Right kidney (tissue), 1 donor: ENCODE data around the gene PPARGC1A.

ENCODE experiments used
- DNase-seq: peaks from one replicate; pipeline ENCODE4 v3.0.0-alpha.2; 2016

Gene PPARGC1A

GRCh38 chr4:23881674-23882337 is 8.0 kb downstream of the PPARGC1A start:
- DNase-seq = no peak

DNA sequence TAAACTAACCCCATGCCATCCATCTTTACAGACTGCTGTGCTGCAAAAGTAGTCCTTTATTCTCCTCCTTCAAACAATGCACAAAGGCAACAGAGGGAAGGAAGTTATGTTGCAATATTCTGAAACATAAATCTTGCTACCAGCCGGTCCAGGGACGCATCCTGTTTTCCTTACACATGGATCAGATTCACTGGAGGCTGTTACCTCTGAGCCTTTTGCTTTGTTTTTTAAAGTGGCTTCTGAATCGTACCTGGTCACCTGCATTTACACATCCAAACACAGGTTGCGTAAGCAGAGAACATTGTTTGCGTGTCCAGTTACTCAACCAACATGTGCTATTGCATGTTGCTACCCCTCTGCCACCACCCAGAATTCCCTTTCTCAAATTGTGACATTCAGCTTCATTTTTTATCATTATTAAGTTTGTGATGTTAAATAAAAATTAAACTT is 8.8 kb downstream of the PPARGC1A start:
- no peak for DNase-seq

DNA sequence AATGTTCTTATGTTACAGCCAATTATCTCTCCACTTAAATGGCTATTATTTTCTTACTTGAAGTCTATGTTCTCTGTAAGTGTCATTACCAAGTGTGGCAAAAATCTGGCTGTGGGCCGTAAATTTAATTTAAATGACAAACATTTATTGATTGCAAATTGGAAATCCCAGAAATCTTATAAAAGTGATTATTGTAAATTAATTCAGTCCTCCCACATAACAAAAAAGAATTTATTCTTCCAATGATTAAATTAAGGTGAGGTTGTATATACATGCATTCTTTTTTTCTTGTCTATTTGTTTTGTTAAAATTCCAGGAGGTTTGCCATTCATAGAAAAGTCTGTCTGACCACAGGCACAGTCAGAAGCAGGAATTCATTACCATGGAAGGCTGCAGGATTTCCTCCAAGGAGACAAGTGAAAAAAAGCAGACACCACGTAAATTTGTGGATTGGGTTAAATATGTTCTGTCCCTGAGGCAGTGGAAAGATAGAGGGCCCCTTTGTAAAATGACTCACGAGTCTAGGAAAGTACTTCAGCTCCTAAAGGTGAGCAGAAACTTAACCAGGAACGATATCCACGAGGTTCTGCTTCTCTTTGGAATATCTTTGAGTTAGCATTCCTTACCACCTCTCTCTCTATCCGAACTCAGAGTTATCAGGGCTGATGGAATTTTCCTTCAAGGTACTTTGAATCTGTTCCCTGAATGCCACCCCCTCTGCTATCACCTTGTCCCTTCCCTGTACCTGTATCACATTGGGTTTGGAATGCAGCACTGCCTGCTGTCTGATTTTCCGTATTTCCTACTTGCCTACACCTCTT is 10.7 kb downstream of the PPARGC1A start:
- DNase-seq = no peak

DNA sequence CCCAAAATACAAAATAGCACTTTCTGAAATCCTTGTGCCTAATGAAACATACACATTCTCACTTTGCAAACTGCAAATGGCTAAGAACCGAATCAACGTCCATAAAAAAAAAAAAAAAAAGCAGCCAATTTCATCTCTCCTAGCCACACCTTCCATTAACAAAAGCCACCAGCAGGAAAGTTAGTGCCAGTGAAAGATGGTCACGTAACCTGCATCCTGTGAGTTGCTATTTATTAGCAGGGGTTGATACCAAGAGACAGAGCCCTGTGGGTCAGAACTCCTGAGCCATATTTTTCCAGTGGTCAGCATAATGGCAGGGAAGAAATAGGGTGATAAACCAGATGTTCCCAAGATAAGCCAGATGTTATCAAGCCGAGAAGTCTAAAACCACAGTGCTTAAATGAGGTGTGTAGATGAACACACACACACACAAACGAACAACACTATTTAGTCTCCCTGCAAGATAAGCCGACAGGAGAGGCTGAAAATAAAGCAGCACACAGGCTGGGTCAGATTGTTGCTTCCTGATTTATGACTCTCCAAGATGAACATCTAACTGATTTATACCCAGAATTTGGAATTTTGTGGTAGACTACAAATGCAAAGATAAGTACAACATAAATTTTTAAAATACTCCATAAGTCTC is 11.5 kb downstream of the PPARGC1A start:
- DNase-seq = no peak

GRCh38 chr4:23877758-23878229 is 12.1 kb downstream of the PPARGC1A start:
- no peak for DNase-seq

GRCh38 chr4:23876418-23877089 is 13.3 kb downstream of the PPARGC1A start:
- DNase-seq = no peak

DNA sequence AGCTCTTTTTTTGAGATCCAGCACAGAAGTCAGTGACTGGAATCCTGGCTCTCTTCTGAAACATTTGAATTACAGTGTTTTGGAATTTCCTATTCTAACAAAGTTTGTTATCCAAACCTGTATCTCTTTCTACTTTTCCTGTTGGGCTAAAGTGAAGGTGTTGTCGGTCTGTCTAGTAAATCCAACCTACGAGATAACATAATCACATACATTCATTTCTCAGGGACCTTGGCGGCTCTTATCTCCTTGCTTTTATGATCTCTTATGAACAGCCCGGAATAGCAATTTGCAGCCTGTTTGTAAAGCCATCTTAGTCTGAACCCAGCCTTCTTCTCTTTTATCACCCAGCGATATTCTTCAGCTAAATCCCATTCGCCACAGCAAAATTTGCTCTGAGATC is 14.5 kb downstream of the PPARGC1A start:
- no peak for DNase-seq

DNA sequence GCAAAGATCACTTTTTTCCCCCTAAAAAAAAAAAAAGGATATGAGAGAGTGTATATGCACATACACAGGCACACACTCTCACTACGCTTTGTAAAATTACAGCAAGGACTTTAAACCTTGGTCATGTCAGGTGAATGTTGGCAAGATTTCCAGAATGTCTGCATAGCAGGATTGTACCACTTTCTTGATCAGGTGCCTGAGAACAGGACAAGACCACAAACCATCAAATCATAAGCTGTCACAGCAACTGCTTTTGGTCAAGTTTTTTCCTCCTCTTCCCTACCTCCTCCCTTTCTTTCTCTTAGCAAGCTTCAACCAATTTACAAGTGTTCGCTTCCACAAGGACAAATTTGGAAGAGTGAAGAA is 15.3 kb downstream of the PPARGC1A start:
- no peak for DNase-seq

DNA sequence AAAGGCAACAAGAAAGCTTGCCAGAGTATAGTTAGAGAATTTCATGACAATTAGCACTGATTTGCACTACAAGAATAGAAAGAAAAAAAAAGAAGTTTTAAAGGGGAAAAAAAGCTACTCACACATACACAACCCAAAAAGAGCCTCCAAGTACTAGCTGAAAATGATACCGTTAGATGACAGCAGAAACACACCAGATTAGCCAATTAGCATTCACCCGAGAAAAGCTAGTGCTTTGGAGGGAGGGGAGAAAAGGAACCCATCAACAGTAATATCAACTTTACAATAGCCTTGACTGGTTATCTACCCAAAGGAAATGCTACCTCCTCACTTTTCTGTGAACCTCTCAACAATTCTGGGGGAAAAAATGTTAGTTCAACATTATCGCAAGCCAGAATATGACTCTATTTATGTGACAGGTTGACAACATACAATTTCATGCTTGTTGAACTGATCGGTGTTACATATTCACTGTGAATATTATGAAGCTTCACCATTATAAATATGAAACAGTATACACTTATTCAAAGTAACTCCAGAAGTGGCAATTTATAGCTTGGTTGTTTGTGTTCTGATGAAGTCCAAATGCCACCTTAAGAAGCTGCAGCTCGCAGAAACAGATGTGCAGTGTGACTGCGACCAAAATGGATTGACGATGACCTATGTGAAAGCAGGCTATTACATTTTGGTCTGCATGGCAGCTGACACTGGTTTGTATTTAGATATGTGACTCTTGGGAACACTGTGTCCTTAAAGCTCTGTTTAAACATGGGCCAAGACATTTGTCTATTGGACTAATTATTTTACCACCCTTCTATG is 15.9 kb downstream of the PPARGC1A start:
- no peak for DNase-seq

DNA sequence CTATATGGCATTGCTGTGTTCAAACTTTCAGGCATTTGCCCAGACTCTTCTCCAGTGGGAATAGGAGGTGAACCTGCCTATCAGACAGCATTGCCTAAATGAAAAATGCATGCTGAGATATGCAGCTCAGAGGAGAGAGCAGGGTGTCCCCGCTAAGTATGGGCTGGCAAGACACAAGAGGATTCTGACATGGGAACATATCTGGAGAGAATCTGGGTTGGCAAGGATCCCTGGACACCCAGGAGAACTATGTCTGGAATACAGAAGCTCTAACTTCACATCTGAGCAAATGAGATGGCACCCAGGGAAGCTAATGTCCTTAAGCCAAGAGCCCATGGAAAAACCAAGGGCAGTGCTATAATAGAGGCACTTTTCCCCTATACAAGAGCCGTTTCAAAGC is 18.4 kb downstream of the PPARGC1A start:
- no peak for DNase-seq

GRCh38 chr4:23866450-23867075 is 23.3 kb downstream of the PPARGC1A start:
- no peak for DNase-seq

- DNase-seq = no peak
These were observed 27.9 kb downstream of the PPARGC1A start for GRCh38 chr4:23861897-23862296.

GRCh38 chr4:23860919-23861318 is 28.9 kb downstream of the PPARGC1A start:
- no peak for DNase-seq

DNA sequence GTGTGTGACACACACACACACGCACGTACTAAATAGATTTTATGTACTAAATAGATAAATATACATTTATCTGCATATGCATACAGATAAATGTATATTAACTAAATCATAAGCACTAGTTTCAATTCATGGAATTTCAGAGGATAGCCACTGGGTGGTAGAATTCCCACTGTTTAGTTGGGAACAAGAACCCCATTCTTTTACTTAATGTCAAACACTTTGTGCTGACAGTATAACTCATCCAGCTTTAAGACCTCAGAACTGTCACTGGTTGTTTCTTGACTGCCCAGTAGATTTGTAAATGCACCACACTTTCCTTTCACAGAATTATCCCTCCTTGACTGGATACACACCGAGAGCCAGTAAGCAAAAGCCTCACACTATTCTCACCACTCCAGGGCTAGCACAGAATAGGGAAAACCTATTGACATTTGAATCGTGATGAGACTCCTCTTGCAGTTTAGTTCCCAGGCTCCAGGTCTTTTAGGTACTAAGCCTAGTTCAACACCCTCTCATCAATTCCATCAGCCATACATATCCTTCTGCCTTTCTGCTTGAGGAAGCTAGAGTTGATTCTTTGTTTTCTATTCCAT is 32.4 kb downstream of the PPARGC1A start:
- DNase-seq = no peak

DNA sequence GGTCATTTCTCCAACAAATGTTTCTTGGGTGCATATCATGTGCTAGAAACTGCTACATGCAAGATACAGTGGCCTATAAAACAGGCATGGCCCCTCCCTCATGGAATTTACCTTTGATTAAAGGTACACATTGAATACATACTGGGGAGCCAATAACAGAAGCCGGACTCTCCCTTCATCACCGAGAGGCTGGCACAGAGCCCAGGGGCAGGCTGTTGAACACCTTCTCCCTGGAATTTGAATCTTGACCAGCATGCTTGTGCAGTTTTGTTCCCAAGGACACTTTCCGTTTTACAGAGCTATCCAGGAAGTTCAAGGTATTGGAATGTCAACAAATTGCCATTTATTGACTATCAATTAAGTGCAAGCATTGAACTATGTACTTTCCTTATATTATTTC is 33.2 kb downstream of the PPARGC1A start:
- no peak for DNase-seq

DNA sequence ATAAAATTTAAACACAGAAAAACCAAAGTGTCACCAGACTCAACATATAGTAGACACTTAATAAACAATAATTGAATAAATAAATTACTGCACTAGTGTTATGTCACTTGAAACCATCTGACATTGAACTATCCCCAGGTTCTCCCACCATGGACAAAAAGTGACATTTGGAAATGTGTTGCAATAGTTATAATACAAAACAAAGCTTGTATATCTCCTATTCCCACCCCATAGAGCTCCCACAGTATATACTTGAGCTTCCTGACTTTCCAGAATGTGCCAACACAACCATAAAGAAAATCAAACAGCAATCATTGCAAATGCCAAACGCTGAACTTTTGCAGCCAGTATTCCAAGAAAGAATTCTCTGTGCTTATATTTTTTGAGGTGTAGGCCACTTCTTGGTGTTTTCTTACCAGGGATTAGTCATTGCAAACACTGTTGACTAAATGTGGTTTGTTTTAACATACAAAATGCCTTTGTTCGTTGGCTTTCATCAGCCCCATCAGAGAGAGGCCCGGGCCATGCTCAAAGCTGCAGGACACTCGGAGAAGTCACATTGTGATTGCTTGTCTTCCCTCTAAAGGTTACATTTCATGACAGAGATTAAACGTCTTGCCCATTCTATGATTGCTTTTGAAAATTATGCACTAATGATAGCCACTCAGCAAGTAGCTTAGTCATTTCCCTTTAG is 33.8 kb downstream of the PPARGC1A start:
- no peak for DNase-seq

GRCh38 chr4:23853986-23854660 is 35.7 kb downstream of the PPARGC1A start:
- DNase-seq = no peak

DNA sequence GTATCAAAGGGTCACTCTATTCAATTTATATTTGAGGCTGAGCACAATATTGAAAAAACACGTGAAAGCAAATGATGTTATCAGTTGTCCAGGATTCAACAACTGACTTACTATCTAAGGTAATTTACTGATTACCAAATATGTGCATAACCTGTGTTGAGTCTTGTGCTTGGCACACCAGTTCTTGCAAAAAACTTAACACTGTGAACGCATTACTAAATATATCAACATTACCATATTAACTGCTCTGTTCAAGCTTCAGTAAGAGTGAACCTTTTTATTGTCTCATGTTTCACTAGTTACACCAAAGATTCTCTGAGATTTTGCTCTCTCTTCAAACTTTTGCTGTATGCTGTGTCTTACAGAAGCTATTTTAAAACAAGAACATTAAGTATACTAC is 38.4 kb downstream of the PPARGC1A start:
- DNase-seq = no peak

DNA sequence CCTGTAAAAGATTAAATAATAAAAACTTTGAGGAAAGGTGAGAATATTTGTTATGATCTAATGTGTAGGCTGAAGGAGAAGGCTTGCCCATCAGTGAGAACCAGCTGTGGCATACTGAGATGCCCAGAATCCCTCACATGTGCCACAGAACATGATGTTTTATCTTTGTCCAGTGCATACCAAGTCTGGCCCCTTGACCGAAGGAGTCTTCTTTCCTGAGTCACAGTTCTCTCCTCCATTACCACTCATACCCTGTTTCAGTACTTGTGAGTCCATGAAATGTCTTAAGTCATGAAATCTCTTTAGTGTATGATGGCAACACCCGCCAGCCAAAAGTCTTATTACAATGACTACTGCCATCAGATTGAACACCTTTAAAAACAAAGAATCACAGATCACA is 42.7 kb downstream of the PPARGC1A start:
- DNase-seq = no peak

GRCh38 chr4:23844961-23845360 is 44.9 kb downstream of the PPARGC1A start:
- DNase-seq = no peak
